Astrocyte of the cerebellum (primary cell): ENCODE results near the gene FCRL5.

Source experiments
- DNase-seq: peaks from one replicate; pipeline ENCODE4 v3.0.0-alpha.2; 2011; ENCODE audit warnings: low read depth
- H3K4me3 ChIP-seq: 2 replicates; pipeline ENCODE4 v1.5.1; 2011; ENCODE audit warnings: mild to moderate bottlenecking, low read depth, low read length, moderate library complexity
- CTCF ChIP-seq: IDR thresholded peaks from 2 replicates; pipeline ENCODE4 v1.5.1; 2012; ENCODE audit warnings: low read length, low read depth, moderate library complexity, mild to moderate bottlenecking; ENCODE audit errors: missing control alignments
- in situ Hi-C: cut with HindIII; loops from 2 replicates; pipeline ENCODE4 v1.10.0; 2017; ENCODE audit warnings: low sequenced_read_pairs

Gene FCRL5

GRCh38 chr1:157466011-157466410 lies 86.3 kb downstream of the FCRL5 start:
- no peak overlapping the region for H3K4me3 ChIP-seq
- no peak for DNase-seq
- in situ Hi-C loops = no loop called here
- no peak for TF ChIP-seq CTCF
